ENCODE data around the gene ADGRA1. TPM values are rescaled to one million over a fixed set of nuclear protein-coding genes. Genes with fewer than 3 reads are reported as not detected.

ADGRA1 gene
- total RNA-seq, 2 experiments from 2014 or later: not detected

GRCh38 chr10:133039107-133039802 is 48.5 kb upstream of the ADGRA1 start:
- BruUV-seq (replicated peaks): no TSS peak
- CTCF ChIA-PET (ENCODE audit: unreplicated experiment): no interaction called here

GRCh38 chr10:133039803-133040165 is 47.9 kb upstream of the ADGRA1 start:
- no peak overlapping the region for H3K4me2 ChIP-seq (ENCODE audit: low read length)

More at GRCh38 chr10:133039107-133039802, 48.5 kb upstream of the ADGRA1 start:
- Histone ChIP-seq H3K4me1 (ENCODE audit: insufficient read depth, low read length, poor library complexity, severe bottlenecking) (no peaks in the 10 kb centered on the region), H3K9me2 (ENCODE audit: insufficient read depth, low read length) (no peaks in the 10 kb centered on the region), H3K4me3 (ENCODE audit: low read depth, low read length, poor library complexity, severe bottlenecking) (no peak overlapping the region), H3K36me3 (ENCODE audit: insufficient read depth, low read length) (no peaks in the 10 kb centered on the region), H3K4me2 (ENCODE audit: low read length) (no peak overlapping the region), H2AFZ (ENCODE audit: low read length) (no peak overlapping the region), H3K79me2 (ENCODE audit: insufficient read depth, low read depth, low read length) (no peaks in the 10 kb centered on the region), H4K20me1 (ENCODE audit: insufficient read depth, low read length) (no peaks in the 10 kb centered on the region), H3K9me3 (ENCODE audit: low read length) (no peaks in the 10 kb centered on the region), H3K27ac (ENCODE audit: low read depth, low read length, poor library complexity, severe bottlenecking) (no peak overlapping the region)
- TF ChIP-seq EZH2phosphoT487 (IDR thresholded peaks at IDR 0.05; ENCODE audit: borderline replicate concordance, low read depth, low read length): no peak
- no peak for TF ChIP-seq CTCF (conservative IDR thresholded peaks at IDR 0.05; ENCODE audit: low read length)
- intact Hi-C loops (cut with micrococcal nuclease; ENCODE audit: unreplicated experiment): no loop called here
- no peak for DNase-seq (ENCODE audit: low spot score)
- POLR2A ChIA-PET: no interaction called here

More at GRCh38 chr10:133039803-133040165, 47.9 kb upstream of the ADGRA1 start:
- Histone ChIP-seq H3K79me2 (ENCODE audit: insufficient read depth, low read depth, low read length) (no peaks in the 10 kb centered on the region), H3K9me2 (ENCODE audit: insufficient read depth, low read length) (no peaks in the 10 kb centered on the region), H3K4me3 (ENCODE audit: low read depth, low read length, poor library complexity, severe bottlenecking) (no peak overlapping the region), H4K20me1 (ENCODE audit: insufficient read depth, low read length) (no peaks in the 10 kb centered on the region), H3K36me3 (ENCODE audit: insufficient read depth, low read length) (no peaks in the 10 kb centered on the region), H3K27ac (ENCODE audit: low read depth, low read length, poor library complexity, severe bottlenecking) (no peak overlapping the region), H2AFZ (ENCODE audit: low read length) (no peak overlapping the region), H3K4me1 (ENCODE audit: insufficient read depth, low read length, poor library complexity, severe bottlenecking) (no peaks in the 10 kb centered on the region), H3K9me3 (ENCODE audit: low read length) (no peaks in the 10 kb centered on the region)
- no peak for DNase-seq (ENCODE audit: low spot score)
- no peak for TF ChIP-seq CTCF (conservative IDR thresholded peaks at IDR 0.05; ENCODE audit: low read length)
- no peak for TF ChIP-seq EZH2phosphoT487 (IDR thresholded peaks at IDR 0.05; ENCODE audit: borderline replicate concordance, low read depth, low read length)
- POLR2A ChIA-PET: no interaction called here
- no TSS peak for BruUV-seq (replicated peaks)
- CTCF ChIA-PET (ENCODE audit: unreplicated experiment): no interaction called here
- intact Hi-C loops (cut with micrococcal nuclease; ENCODE audit: unreplicated experiment): no loop called here
